CD4-positive, CD25-positive, alpha-beta regulatory T cell (primary cell): ENCODE data around the gene FTH1. TPM values are rescaled to one million over a fixed set of nuclear protein-coding genes. Genes with fewer than 3 reads are reported as not detected.
A peak's percentile ranks its signal among the peaks of the same experiment; 100 is the strongest.

ENCODE experiments used
- ATAC-seq, 2 donors: fragments of 150-1000 bp; cut with Tn5 transposase; one replicate each; pipeline ENCODE4 v1.10.0; 2021; ENCODE audit warnings: low read depth in 2 of 2, moderate number of reproducible peaks in 2 of 2, moderate library complexity in 1 of 2
- DNase-seq, 3 donors: peaks; one replicate each; pipeline versions ENCODE4 v3.0.0 to v3.0.0-alpha.2; 2012 to 2022; ENCODE audit warnings: mixed read lengths in 1 of 3
- H3K27ac ChIP-seq: one replicate; pipeline ENCODE4 v1.7.0; 2013; ENCODE audit warnings: mild to moderate bottlenecking, low read length; ENCODE audit not compliant: insufficient read depth, poor library complexity, severe bottlenecking
- H3K27me3 ChIP-seq: one replicate; pipeline ENCODE4 v1.7.0; 2013; ENCODE audit warnings: low read length; ENCODE audit not compliant: control insufficient read depth, insufficient read depth
- H3K36me3 ChIP-seq: one replicate; pipeline ENCODE4 v1.7.0; 2013; ENCODE audit warnings: mild to moderate bottlenecking, low read length, moderate library complexity; ENCODE audit not compliant: control insufficient read depth, insufficient read depth
- H3K4me1 ChIP-seq: 2 replicates; pipeline ENCODE4 v1.7.0; 2013; ENCODE audit warnings: mild to moderate bottlenecking, low read length; ENCODE audit not compliant: insufficient read depth, control insufficient read depth, poor library complexity, severe bottlenecking
- H3K4me3 ChIP-seq: one replicate; pipeline ENCODE4 v1.7.0; 2013; ENCODE audit warnings: low read depth, mild to moderate bottlenecking, low read length, moderate library complexity
- H3K9me3 ChIP-seq, 2 experiments: 1 replicate in 1 of 2; 2 replicates in 1 of 2; pipeline ENCODE4 v1.7.0; 2013; ENCODE audit warnings: low read length in 2 of 2, mild to moderate bottlenecking in 1 of 2, moderate library complexity in 1 of 2; ENCODE audit not compliant: control insufficient read depth in 2 of 2
- H3K27ac Mint-ChIP-seq, 3 donors: one replicate each; pipeline ENCODE4 v1.8.0; 2020 to 2022; ENCODE audit warnings: mild to moderate bottlenecking in 3 of 3, mixed read lengths in 3 of 3, moderate library complexity in 2 of 3
- H3K27me3 Mint-ChIP-seq: one replicate; pipeline ENCODE4 v1.8.0; 2022; ENCODE audit warnings: mild to moderate bottlenecking, mixed read lengths
- H3K36me3 Mint-ChIP-seq: one replicate; pipeline ENCODE4 v1.8.0; 2020; ENCODE audit warnings: mixed read lengths
- H3K4me1 Mint-ChIP-seq, 4 donors: one replicate each; pipeline ENCODE4 v1.8.0; 2020 to 2022; ENCODE audit warnings: mixed read lengths in 4 of 4, mild to moderate bottlenecking in 1 of 4
- H3K4me3 Mint-ChIP-seq, 4 donors: one replicate each; pipeline ENCODE4 v1.8.0; 2020 to 2022; ENCODE audit warnings: mild to moderate bottlenecking in 4 of 4, mixed read lengths in 4 of 4, moderate library complexity in 3 of 4
- H3K9me3 Mint-ChIP-seq, 7 donors: one replicate each; pipeline ENCODE4 v1.8.0; 2020 to 2022; ENCODE audit warnings: mixed read lengths in 7 of 7, mild to moderate bottlenecking in 3 of 7, moderate library complexity in 2 of 7
- polyA plus RNA-seq, 4 donors: library from polyadenylated mRNA; unstranded; fragments of 300-500 nt; fragmentation: Illumina TruSeq; gene quantifications; one replicate each; pipeline ENCODE4 v1.2.3, GENCODE V29; 2021
- total RNA-seq: library from RNA; stranded (reverse); gene quantifications from one replicate; pipeline ENCODE4 v1.2.3, GENCODE V29; 2022

The FTH1 gene
- total and polyA plus RNA-seq, 5 donors from 2014 or later: 2,525 to 3,518 (median 3,282) TPM

DNA sequence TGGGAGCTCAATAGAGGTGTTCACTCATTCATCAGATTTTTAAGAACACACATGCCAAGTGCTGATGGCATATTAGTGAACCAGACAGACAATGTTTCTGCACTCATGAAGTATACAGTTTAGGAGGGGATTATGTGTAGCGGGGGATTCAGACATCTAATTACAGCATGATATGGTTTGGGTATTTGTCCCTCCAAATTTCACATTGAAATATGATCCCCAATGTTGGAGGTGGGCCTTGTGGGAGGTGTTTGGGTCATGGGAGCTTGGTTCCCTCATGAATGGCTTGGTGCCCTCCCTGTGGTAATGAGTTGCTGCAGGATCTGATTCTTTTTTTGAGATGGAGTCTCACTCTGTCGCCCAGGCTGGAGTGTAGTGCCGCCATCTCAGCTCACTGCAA is 41.2 kb downstream of the FTH1 start:
- H3K9me3 ChIP-seq: no peaks in the 10 kb centered on the region
- Mint-ChIP-seq H3K36me3 (no peaks in the 10 kb centered on the region), H3K27ac (no peak overlapping the region), H3K9me3 (peaks cover 0 to 1% (median 0%) of the 10 kb centered on the region in 7 donors), H3K4me1 (no peaks in the 10 kb centered on the region), H3K4me3 (no peak overlapping the region), H3K27me3 (peaks cover 27% of the 10 kb centered on the region)
- H3K27ac ChIP-seq: no peak overlapping the region
- H3K36me3 ChIP-seq: no peaks in the 10 kb centered on the region
- no peak overlapping the region for H3K4me3 ChIP-seq
- no peaks in the 10 kb centered on the region for H3K4me1 ChIP-seq
- DNase-seq (no peak), ATAC-seq (no peak)
- H3K27me3 ChIP-seq: peaks cover 6% of the 10 kb centered on the region

GRCh38 chr11:61925736-61926135 is 41.7 kb downstream of the FTH1 start:
- peaks cover 0 to 1% (median 0%) of the 10 kb centered on the region in 7 donors for H3K9me3 Mint-ChIP-seq
- DNase-seq (no peak), ATAC-seq (no peak)
- Histone ChIP-seq H3K27ac (no peak overlapping the region), H3K36me3 (no peaks in the 10 kb centered on the region), H3K4me1 (no peaks in the 10 kb centered on the region), H3K9me3 (no peaks in the 10 kb centered on the region), H3K4me3 (no peak overlapping the region), H3K27me3 (peaks cover 2% of the 10 kb centered on the region)
- no peaks in the 10 kb centered on the region for H3K4me1 Mint-ChIP-seq
- peaks cover 29% of the 10 kb centered on the region for H3K27me3 Mint-ChIP-seq
- no peaks in the 10 kb centered on the region for H3K36me3 Mint-ChIP-seq
- H3K27ac Mint-ChIP-seq: no peak overlapping the region
- no peak overlapping the region for H3K4me3 Mint-ChIP-seq

DNA sequence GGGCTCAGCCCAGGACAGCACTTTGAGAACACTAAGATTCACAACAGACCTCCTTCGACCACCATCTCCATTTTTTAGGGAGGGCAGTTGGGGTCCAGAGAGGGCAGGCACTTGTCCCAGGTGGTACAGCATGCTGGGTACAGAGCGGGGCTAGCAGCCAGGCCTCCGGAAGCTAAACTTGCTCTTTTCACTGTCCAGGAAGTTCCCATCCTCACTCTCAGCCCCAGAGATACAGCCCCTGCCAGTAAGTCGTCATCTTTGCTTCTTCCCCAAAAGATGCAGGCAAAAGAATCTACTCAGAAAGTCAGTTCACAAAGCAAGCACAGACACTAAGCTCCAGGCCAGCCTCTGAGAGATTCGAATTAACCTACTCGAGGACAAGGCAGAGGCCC is 43.4 kb downstream of the FTH1 start:
- Mint-ChIP-seq H3K36me3 (no peaks in the 10 kb centered on the region), H3K27me3 (peaks cover 32% of the 10 kb centered on the region), H3K27ac (no peak overlapping the region), H3K4me1 (no peaks in the 10 kb centered on the region), H3K9me3 (peaks cover 0 to 1% (median 0%) of the 10 kb centered on the region in 7 donors), H3K4me3 (no peak overlapping the region)
- no peak for ATAC-seq
- Histone ChIP-seq H3K27me3 (peaks cover 2% of the 10 kb centered on the region), H3K4me1 (no peaks in the 10 kb centered on the region), H3K36me3 (no peaks in the 10 kb centered on the region), H3K9me3 (no peaks in the 10 kb centered on the region), H3K4me3 (no peak overlapping the region), H3K27ac (no peak overlapping the region)
- DNase-seq: no peak

DNA sequence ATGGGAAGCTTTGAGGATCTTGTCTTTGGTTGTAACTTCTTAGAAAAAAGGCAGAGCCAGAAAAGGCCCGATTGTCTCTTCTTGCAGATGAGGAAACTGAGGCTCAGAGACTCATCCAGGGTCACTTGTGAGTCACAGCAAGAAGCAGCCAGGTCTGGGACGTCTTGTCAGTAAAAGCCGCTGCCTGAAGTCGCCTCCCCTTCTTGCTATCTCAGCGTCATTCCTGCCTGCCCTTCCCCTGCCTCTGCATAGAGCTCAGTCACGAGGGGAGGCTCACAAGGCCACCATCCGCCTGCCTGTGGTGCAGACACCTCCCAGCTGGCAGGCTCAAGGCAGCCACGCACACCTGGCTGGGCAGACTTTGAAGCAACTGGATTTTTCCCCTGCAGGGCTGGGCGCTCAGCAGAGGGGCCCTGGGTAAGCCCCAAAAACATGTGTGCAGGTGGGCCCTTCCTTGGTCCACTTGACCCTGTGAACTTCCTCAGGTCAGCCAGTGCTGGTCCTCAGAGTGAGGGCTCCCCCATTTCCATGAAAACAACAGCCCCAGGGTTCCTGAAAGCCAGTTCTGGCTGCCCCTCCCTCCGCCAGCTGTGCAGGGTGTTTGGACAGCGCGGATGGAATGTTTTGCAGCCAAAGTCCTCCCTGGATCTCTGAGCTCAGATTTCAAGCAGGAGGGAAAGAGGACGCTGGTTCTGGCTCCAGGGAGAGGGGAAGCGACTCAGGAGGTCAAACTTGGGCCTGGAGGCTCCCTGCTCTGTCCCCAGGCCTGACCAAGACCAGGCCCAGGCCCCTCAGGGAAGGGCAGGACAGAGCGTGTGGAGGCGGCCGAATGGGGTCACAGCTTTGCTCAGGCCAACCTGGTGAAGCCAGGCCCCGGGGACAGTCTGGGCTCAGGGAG is 44.0 kb downstream of the FTH1 start:
- Histone ChIP-seq H3K27me3 (peaks cover 4% of the 10 kb centered on the region), H3K27ac (no peak overlapping the region), H3K9me3 (no peaks in the 10 kb centered on the region), H3K4me3 (no peak overlapping the region), H3K36me3 (no peaks in the 10 kb centered on the region), H3K4me1 (no peaks in the 10 kb centered on the region)
- H3K27me3 Mint-ChIP-seq: peaks cover 38% of the 10 kb centered on the region
- no peak overlapping the region for H3K4me3 Mint-ChIP-seq
- no peaks in the 10 kb centered on the region for H3K36me3 Mint-ChIP-seq
- peaks cover 0 to 2% (median 1%) of the 10 kb centered on the region in 4 donors for H3K4me1 Mint-ChIP-seq
- no peak for DNase-seq
- H3K9me3 Mint-ChIP-seq: peaks cover 0 to 1% (median 0%) of the 10 kb centered on the region in 7 donors
- peak overlapping the region in 1 of 3 donors; percentile 20 for H3K27ac Mint-ChIP-seq
- ATAC-seq: no peak

DNA sequence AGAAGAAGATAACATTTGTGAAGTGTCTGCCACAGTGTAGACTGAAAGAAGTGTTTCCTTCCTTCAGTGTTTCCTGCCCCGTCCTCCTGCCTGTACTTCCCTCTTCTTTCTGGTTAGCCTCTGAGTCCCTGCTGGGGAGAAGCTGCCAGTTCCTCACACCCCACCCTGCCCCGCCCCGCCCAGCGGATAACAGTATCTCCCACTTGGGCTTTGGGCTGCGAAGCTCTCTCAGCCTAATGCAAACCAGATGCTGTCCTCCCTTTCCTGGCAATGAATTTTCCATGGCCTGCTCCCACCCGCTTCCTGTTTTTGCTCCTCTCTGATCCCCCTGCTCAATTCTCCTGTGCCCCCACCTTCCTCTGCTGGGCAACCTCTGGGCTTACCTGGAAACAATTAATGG is 44.9 kb downstream of the FTH1 start:
- Histone ChIP-seq H3K9me3 (no peaks in the 10 kb centered on the region), H3K27me3 (peaks cover 7% of the 10 kb centered on the region), H3K36me3 (no peaks in the 10 kb centered on the region), H3K27ac (no peak overlapping the region), H3K4me1 (no peaks in the 10 kb centered on the region), H3K4me3 (no peak overlapping the region)
- Mint-ChIP-seq H3K27me3 (peaks cover 46% of the 10 kb centered on the region), H3K9me3 (peaks cover 0 to 2% (median 0%) of the 10 kb centered on the region in 7 donors), H3K27ac (peak overlapping the region in 2 of 3 donors; percentile 35 to 51), H3K36me3 (no peaks in the 10 kb centered on the region), H3K4me1 (peaks cover 0 to 10% (median 4%) of the 10 kb centered on the region in 4 donors), H3K4me3 (no peak overlapping the region)
- DNase-seq (no peak), ATAC-seq (no peak)

- peak overlapping the region in 1 of 3 donors; percentile 78 for H3K27ac Mint-ChIP-seq
- ATAC-seq (no peak), DNase-seq (no peak)
- Histone ChIP-seq H3K9me3 (no peaks in the 10 kb centered on the region), H3K36me3 (no peaks in the 10 kb centered on the region), H3K27ac (no peak overlapping the region), H3K4me1 (peaks cover 4% of the 10 kb centered on the region), H3K27me3 (peaks cover 7% of the 10 kb centered on the region), H3K4me3 (no peak overlapping the region)
- no peaks in the 10 kb centered on the region for H3K36me3 Mint-ChIP-seq
- H3K27me3 Mint-ChIP-seq: peaks cover 50% of the 10 kb centered on the region
- H3K4me1 Mint-ChIP-seq: peaks cover 0 to 10% (median 4%) of the 10 kb centered on the region in 4 donors
- H3K9me3 Mint-ChIP-seq: peaks cover 0 to 2% (median 0%) of the 10 kb centered on the region in 7 donors
- no peak overlapping the region for H3K4me3 Mint-ChIP-seq
These were observed 46.0 kb downstream of the FTH1 start for GRCh38 chr11:61921446-61921845.

- peaks cover 10% of the 10 kb centered on the region for H3K27me3 ChIP-seq
- Mint-ChIP-seq H3K27ac (no peak overlapping the region), H3K4me3 (no peak overlapping the region), H3K4me1 (peaks cover 0 to 14% (median 4%) of the 10 kb centered on the region in 4 donors), H3K36me3 (no peaks in the 10 kb centered on the region), H3K9me3 (peaks cover 0 to 2% (median 0%) of the 10 kb centered on the region in 7 donors), H3K27me3 (peaks cover 51% of the 10 kb centered on the region)
- H3K4me3 ChIP-seq: no peak overlapping the region
- no peak overlapping the region for H3K27ac ChIP-seq
- no peaks in the 10 kb centered on the region for H3K36me3 ChIP-seq
- DNase-seq (no peak), ATAC-seq (no peak)
- no peaks in the 10 kb centered on the region for H3K9me3 ChIP-seq
- H3K4me1 ChIP-seq: peaks cover 4% of the 10 kb centered on the region
These were observed 47.5 kb downstream of the FTH1 start for GRCh38 chr11:61919705-61920631.
